GM21423 (cell line): ENCODE results near the gene RPUSD3.
"Not testable (repeated sequence)": the region's sequence is repeated elsewhere in the genome, so short reads cannot be mapped to it uniquely, and the experiment has no call there.

Experiments used
- ATAC-seq: cut with Tn5 transposase; IDR thresholded peaks from one replicate; pipeline ENCODE4 v1.9.1; 2021; ENCODE audit warnings: mild to moderate bottlenecking, moderate library complexity; ENCODE audit not compliant: unreplicated experiment

RPUSD3 gene

DNA sequence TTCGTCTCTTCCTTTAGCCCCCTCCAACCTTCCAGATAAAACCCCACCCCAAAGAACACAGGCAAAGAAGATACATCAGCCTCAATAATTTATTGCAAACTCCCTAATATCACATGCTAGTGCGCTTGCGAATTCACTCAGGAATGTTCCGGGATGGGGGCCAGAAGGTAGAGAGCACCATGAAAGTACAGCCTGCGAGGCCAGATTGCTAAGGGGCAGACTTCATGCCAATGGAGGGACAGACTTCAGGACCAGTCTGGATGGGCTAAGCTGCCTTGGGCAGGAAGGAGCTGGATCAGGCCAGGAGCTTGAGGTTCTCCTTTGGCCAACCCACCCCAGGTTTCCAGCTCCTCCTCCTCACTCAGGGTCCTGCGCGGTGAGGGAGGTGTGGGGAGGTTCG, 22.8 kb upstream of the RPUSD3 start:
- no peak for ATAC-seq

- ATAC-seq = not testable (repeated sequence)
Measured at GRCh38 chr3:9865125-9865637, 21.4 kb upstream of the RPUSD3 start.

GRCh38 chr3:9864200-9864927, 20.6 kb upstream of the RPUSD3 start:
- no peak for ATAC-seq

GRCh38 chr3:9863058-9863772, 19.4 kb upstream of the RPUSD3 start:
- no peak for ATAC-seq

- no peak for ATAC-seq
Measured at GRCh38 chr3:9862391-9863057, 18.7 kb upstream of the RPUSD3 start.

GRCh38 chr3:9861626-9862130, 17.9 kb upstream of the RPUSD3 start:
- no peak for ATAC-seq

DNA sequence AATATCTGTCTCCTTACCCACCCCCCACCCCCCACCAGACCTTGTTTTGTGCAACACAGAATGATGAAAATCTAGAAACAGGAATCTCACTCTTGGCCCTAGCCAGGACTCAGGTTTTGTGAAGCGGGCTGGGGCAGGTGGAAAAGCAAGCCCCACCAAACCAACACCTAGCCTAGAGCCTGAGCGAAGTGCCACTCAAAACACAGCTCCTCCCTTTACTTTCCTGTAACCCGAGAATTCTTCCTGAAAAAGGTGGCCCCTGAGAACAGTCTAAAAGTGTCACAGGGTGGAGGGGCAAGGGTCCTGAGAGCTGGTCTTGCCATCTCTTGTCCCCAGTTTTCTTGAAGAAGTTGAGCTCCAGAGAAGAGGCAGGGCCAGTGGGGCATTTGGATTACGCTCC, 17.4 kb upstream of the RPUSD3 start:
- ATAC-seq = no peak

GRCh38 chr3:9859530-9860025, 15.8 kb upstream of the RPUSD3 start:
- ATAC-seq = no peak

DNA sequence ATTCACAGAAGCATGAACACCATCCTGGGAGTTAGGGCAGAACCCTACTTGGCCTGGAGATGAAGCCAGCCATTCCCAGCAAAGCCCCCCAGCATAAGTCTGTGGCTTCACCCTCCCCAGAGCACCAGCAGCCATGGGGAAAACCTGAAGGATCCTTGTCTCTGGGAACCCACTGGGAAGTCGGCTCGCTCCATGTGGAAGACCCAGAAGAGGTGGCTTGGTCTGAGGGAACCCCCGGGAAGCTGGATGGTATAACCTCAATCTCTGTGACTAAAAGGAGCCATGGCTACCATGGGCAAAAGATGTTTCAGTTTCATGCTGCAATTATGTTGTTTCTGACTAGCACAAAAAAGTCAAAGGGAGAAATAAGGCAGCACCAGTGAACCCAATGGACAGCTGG, 11.8 kb upstream of the RPUSD3 start:
- ATAC-seq = no peak

DNA sequence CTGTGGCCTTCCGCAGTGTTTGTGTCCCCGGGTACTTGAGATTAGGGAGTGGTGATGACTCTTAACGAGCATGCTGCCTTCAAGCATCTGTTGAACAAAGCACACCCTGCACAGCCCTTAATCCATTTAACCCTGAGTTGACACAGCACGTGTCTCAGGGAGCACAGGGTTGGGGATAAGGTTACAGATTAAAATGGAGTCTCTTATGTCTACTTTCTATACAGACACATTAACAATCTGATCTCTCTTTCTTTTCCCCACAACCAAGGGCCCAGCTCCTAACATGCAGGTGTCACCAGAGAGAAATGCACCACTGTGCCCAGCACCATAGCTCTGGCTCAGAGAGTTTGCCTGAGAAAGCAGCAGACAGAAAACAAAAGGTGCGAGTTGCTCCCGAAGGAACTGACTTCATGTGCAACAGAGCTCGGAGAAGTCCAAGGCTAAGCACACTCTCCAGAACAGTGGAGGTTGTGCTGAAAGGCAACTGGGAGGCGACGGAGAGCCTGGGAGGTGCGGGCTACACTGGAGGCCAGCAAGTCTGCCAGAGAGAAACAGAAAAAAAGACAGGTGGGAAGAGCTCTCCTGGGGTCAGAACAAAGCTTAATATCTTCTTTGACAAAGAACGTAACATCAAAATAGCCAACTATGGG, 10.6 kb upstream of the RPUSD3 start:
- not testable (repeated sequence) for ATAC-seq

GRCh38 chr3:9852528-9852927, 8.7 kb upstream of the RPUSD3 start:
- no peak for ATAC-seq

DNA sequence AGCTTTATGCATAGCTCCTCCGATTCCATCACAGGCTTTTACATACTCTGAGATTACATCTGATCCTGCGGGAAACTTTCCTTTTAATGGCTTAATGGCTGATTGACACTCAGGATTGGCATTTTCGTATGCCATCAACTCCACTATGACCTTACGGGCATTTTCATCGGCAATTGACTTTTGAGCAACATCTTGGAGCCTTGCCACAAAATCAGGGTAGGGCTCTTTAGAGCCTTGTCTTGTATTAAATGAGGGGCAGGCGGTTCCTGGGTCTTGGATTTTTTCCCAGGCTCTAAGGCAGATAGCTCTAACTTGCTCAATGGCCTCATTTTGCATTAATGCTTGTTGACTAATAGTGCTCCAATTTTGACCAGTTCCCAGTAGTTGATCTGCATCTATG, 8.1 kb upstream of the RPUSD3 start:
- not testable (repeated sequence) for ATAC-seq

DNA sequence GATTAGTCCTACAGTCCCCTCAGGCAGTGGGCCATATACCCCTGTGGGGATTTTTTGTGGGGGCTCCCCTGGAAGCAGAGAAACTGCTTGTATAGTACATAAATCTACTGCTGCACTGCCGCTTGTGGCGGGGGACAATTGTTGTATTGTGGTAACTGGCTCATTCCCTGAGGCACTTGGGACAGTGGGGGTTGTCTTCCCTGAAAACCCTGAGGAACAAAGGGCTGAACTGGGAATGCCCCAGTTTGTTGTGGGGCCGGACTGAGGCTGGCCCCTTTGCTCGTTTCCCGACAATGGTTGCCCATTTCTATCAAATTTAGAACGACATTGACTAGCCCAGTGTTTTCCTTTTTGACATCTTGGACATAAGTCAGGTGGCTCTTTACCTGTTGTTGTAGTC, 7.6 kb upstream of the RPUSD3 start:
- not testable (repeated sequence) for ATAC-seq

GRCh38 chr3:9848860-9849259, 5.1 kb upstream of the RPUSD3 start:
- not testable (repeated sequence) for ATAC-seq

GRCh38 chr3:9847870-9848269, 4.1 kb upstream of the RPUSD3 start:
- not testable (repeated sequence) for ATAC-seq

GRCh38 chr3:9846931-9847488, 3.2 kb upstream of the RPUSD3 start:
- ATAC-seq = no peak

- no peak for ATAC-seq
Measured at GRCh38 chr3:9846231-9846630, 2.4 kb upstream of the RPUSD3 start.

- no peak for ATAC-seq
Measured at GRCh38 chr3:9841015-9841414, 2.8 kb downstream of the RPUSD3 start.

GRCh38 chr3:9838856-9839255, 5.0 kb downstream of the RPUSD3 start:
- no peak for ATAC-seq
